NCI-H146 treated with DMSO at 0.1 percent for 48 hours (cell line): ENCODE measurements around the gene CAPN7.

Experiments used
- DNase-seq: peaks from one replicate; lab custom pipeline; 2025; ENCODE audit not compliant: unreplicated experiment; lab: John Stamatoyannopoulos, UW

Gene CAPN7

GRCh38 chr3:15294929-15295328 is 88.9 kb downstream of the CAPN7 start:
- DNase-seq = no peak

- DNase-seq = no peak
Observed at GRCh38 chr3:15295506-15295905, 89.5 kb downstream of the CAPN7 start.

- DNase-seq = no peak
Observed at GRCh38 chr3:15297608-15298350, 91.7 kb downstream of the CAPN7 start.

GRCh38 chr3:15298504-15298903 is 92.5 kb downstream of the CAPN7 start:
- DNase-seq = no peak

GRCh38 chr3:15299036-15299435 is 93.0 kb downstream of the CAPN7 start:
- DNase-seq = no peak

GRCh38 chr3:15300323-15301078 is 94.5 kb downstream of the CAPN7 start:
- DNase-seq = no peak

GRCh38 chr3:15301761-15302160 is 95.7 kb downstream of the CAPN7 start:
- DNase-seq = no peak
